ENCODE results near the gene ADGRG6. TPM values are rescaled to one million over a fixed set of nuclear protein-coding genes. Genes with fewer than 3 reads are reported as not detected.

ADGRG6 gene
- total RNA-seq, 1 donor from 2014 or later = 39.1 TPM

- DNase-seq (ENCODE audit: low read depth) = no peak
- H3K27me3 ChIP-seq (ENCODE audit: control insufficient read depth, insufficient read depth, low read length) = no peaks in the 10 kb centered on the region
- TF ChIP-seq, protein P1, sequence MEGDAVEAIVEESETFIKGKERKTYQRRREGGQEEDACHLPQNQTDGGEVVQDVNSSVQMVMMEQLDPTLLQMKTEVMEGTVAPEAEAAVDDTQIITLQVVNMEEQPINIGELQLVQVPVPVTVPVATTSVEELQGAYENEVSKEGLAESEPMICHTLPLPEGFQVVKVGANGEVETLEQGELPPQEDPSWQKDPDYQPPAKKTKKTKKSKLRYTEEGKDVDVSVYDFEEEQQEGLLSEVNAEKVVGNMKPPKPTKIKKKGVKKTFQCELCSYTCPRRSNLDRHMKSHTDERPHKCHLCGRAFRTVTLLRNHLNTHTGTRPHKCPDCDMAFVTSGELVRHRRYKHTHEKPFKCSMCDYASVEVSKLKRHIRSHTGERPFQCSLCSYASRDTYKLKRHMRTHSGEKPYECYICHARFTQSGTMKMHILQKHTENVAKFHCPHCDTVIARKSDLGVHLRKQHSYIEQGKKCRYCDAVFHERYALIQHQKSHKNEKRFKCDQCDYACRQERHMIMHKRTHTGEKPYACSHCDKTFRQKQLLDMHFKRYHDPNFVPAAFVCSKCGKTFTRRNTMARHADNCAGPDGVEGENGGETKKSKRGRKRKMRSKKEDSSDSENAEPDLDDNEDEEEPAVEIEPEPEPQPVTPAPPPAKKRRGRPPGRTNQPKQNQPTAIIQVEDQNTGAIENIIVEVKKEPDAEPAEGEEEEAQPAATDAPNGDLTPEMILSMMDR (IDR thresholded peaks at IDR 0.05; ENCODE audit: insufficient read depth, low read length, poor library complexity, severe bottlenecking) = no peak
- no peak overlapping the region for H3K4me3 ChIP-seq (ENCODE audit: low read depth, low read length)
- H3K36me3 ChIP-seq (ENCODE audit: control insufficient read depth, insufficient read depth, low read length) = no peaks in the 10 kb centered on the region
Observed at GRCh38 chr6:142354650-142355049, 52.8 kb downstream of the ADGRG6 start.

DNA sequence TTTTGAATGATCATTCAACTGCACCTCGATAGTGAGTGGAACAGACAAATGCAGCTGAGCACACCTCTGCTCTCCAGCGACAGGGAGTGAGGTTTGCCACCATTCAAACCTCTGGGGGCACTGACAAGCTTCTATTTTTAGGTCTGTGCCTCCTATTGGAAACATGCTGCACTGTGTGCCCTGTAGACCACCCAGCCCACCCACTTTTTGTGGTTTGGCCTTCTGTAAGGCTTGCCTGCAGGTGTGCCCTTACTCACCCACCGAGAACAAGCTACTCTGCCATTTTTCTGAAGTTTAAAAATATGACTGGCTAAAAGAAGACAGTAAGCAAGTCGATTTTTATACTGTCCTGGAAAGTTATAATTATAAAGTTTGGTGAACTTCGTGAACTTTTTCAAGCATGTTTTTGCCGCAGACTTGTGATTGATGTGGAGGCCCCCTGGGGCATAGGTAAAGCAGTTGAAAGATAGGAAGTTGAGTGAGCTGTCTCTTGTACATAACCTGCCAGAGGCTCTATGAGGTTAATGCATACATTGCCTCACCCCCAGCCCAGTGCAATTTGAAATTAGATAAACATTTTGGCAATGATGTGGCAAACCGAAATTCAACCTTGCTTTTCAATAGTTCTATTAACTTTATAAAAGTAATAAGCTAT, 53.8 kb downstream of the ADGRG6 start:
- no peak for DNase-seq (ENCODE audit: low read depth)
- H3K27me3 ChIP-seq (ENCODE audit: control insufficient read depth, insufficient read depth, low read length) = no peaks in the 10 kb centered on the region
- H3K36me3 ChIP-seq (ENCODE audit: control insufficient read depth, insufficient read depth, low read length) = no peaks in the 10 kb centered on the region
- no peak overlapping the region for H3K4me3 ChIP-seq (ENCODE audit: low read depth, low read length)
- TF ChIP-seq, protein P1 (IDR thresholded peaks at IDR 0.05; ENCODE audit: insufficient read depth, low read length, poor library complexity, severe bottlenecking) = no peak

DNA sequence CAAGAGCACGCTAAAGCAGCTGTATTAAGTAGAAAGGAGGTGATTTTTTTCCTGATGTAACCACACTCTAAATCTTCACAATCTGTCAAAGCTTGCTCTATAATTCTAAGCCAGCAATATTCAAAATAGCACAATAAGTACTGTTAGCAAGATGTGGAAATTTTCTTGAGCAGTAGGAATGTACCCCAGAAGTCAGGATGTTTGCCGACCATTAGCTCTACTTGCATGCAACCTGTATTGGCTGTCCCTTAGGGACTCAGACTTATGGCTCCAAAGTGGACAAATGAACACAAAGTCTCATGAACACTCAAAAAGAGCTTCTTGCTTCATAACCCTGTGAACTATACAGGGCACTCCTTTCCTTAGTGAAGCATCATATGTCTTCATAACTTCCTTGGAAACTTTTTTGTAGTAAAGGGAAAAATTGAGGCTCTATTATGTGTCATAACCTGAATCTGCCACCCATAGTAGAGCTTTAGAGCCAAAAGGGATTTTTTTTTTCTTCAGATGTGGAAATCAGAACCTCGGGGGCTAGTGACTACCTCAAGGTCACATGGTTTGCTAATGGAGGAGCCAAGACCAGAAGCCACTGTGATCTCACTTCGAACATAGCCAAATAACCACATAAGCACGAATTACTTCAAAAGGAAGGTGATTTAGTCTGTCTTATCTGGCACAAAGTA, 54.5 kb downstream of the ADGRG6 start:
- no peaks in the 10 kb centered on the region for H3K27me3 ChIP-seq (ENCODE audit: control insufficient read depth, insufficient read depth, low read length)
- TF ChIP-seq, protein P1 (IDR thresholded peaks at IDR 0.05; ENCODE audit: insufficient read depth, low read length, poor library complexity, severe bottlenecking) = no peak
- no peak for DNase-seq (ENCODE audit: low read depth)
- no peak overlapping the region for H3K4me3 ChIP-seq (ENCODE audit: low read depth, low read length)
- no peaks in the 10 kb centered on the region for H3K36me3 ChIP-seq (ENCODE audit: control insufficient read depth, insufficient read depth, low read length)

DNA sequence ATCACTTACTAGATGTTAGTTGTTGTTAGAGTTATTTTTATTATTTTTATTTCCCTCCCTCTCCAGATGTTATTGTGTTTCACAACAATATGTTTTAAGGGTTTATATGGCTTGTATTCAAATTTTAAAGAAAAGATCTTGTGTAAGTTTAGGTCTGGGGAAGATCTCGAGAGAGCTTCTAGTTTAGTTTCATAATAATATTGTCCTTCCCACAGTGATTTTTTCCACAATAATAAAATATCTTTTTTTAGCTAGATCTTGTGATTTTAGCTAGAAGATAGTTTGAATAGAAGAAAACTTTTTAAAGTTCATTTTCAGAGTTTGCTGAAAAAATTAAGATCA, 55.0 kb downstream of the ADGRG6 start:
- no peaks in the 10 kb centered on the region for H3K36me3 ChIP-seq (ENCODE audit: control insufficient read depth, insufficient read depth, low read length)
- H3K4me3 ChIP-seq (ENCODE audit: low read depth, low read length) = no peak overlapping the region
- DNase-seq (ENCODE audit: low read depth) = no peak
- TF ChIP-seq, protein P1 (IDR thresholded peaks at IDR 0.05; ENCODE audit: insufficient read depth, low read length, poor library complexity, severe bottlenecking) = no peak
- no peaks in the 10 kb centered on the region for H3K27me3 ChIP-seq (ENCODE audit: control insufficient read depth, insufficient read depth, low read length)

DNA sequence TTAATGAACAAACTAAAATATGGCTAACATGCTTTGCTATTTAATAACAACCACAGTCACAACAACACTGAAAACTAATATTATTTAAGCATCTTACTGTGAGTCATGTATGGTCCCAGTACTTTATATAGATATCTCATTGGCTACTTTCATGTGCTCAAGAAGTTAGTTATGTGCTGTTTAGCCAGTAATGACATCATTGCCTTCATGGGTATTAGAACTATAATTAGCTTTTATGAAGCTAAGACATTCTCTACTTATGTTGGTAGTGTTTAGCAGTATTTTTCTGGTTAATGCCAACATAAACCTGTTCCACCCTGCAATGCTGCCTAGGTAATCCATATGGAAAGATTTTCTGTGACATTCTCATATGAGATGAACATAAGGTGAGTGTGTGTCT, 56.1 kb downstream of the ADGRG6 start:
- Histone ChIP-seq H3K27me3 (ENCODE audit: control insufficient read depth, insufficient read depth, low read length) (no peaks in the 10 kb centered on the region), H3K36me3 (ENCODE audit: control insufficient read depth, insufficient read depth, low read length) (no peaks in the 10 kb centered on the region), H3K4me3 (ENCODE audit: low read depth, low read length) (no peak overlapping the region)
- no peak for DNase-seq (ENCODE audit: low read depth)
- TF ChIP-seq, protein P1 (IDR thresholded peaks at IDR 0.05; ENCODE audit: insufficient read depth, low read length, poor library complexity, severe bottlenecking) = no peak
